Measurements from ENCODE around the gene RBM42. TPM values are rescaled to one million over a fixed set of nuclear protein-coding genes. Genes with fewer than 3 reads are reported as not detected.
A peak's percentile ranks its signal among the peaks of the same experiment; 100 is the strongest.

Gene RBM42
- total RNA-seq, 1 donor = 41.0 TPM

- no peak for DNase-seq (ENCODE audit: low read depth)
- H3K4me3 ChIP-seq (ENCODE audit: low read depth, low read length) = no peak overlapping the region
- no peak for TF ChIP-seq CTCF (IDR thresholded peaks at IDR 0.05; ENCODE audit: insufficient read depth, low read depth, low read length)
Measured at GRCh38 chr19:35620001-35620400, 8.8 kb upstream of the RBM42 start.

GRCh38 chr19:35621708-35622107, 7.1 kb upstream of the RBM42 start:
- DNase-seq (ENCODE audit: low read depth) = no peak
- no peak overlapping the region for H3K4me3 ChIP-seq (ENCODE audit: low read depth, low read length)
- TF ChIP-seq CTCF (IDR thresholded peaks at IDR 0.05; ENCODE audit: insufficient read depth, low read depth, low read length) = no peak

DNA sequence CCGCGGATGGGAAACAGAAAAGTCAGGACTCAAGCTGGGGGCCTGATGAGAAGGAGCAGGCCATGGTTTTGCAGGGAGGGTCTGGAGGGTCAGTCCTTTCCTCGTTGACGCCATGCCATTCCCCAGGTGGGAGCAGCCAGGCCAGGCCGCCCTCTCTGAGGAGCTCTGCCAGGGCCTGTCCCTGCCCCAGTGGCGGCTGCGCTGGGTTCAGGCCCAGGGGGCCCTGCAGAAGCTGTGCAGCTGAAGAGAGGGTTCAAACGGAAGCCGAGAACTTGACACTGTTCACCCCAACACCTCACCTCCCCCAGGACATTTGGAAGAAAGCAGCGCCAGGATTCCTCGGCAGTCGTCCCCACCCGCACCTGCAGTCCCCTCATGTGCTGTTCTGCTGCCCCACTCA, 6.1 kb upstream of the RBM42 start:
- no peak for DNase-seq (ENCODE audit: low read depth)
- no peak overlapping the region for H3K4me3 ChIP-seq (ENCODE audit: low read depth, low read length)
- no peak for TF ChIP-seq CTCF (IDR thresholded peaks at IDR 0.05; ENCODE audit: insufficient read depth, low read depth, low read length)

- DNase-seq (ENCODE audit: low read depth) = no peak
- no peak overlapping the region for H3K4me3 ChIP-seq (ENCODE audit: low read depth, low read length)
- TF ChIP-seq CTCF (IDR thresholded peaks at IDR 0.05; ENCODE audit: insufficient read depth, low read depth, low read length) = no peak
Measured at GRCh38 chr19:35623327-35624010, 5.4 kb upstream of the RBM42 start.

DNA sequence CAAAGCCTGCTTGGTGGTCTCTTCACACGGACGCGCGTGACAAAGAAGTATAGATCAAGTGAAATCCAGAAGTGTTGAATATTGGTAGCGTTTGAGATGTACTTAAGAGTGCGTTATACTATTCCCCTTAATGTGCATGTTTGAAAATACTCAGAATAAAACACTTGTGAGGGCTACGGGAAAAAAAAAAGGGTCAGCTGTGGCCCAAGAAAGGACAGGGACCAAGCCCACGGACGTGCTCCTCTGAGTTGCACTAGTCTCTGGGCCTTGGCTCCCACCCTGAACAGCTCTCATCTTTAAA, 622 bp upstream of the RBM42 start:
- DNase-seq (ENCODE audit: low read depth) = no peak
- TF ChIP-seq CTCF (IDR thresholded peaks at IDR 0.05; ENCODE audit: insufficient read depth, low read depth, low read length) = no peak
- H3K4me3 ChIP-seq (ENCODE audit: low read depth, low read length) = peak overlapping the region; percentile 95

GRCh38 chr19:35629332-35629633, 447 bp downstream of the RBM42 start:
- TF ChIP-seq CTCF (IDR thresholded peaks at IDR 0.05; ENCODE audit: insufficient read depth, low read depth, low read length) = no peak
- no peak for DNase-seq (ENCODE audit: low read depth)
- H3K4me3 ChIP-seq (ENCODE audit: low read depth, low read length) = peak overlapping the region; percentile 95

DNA sequence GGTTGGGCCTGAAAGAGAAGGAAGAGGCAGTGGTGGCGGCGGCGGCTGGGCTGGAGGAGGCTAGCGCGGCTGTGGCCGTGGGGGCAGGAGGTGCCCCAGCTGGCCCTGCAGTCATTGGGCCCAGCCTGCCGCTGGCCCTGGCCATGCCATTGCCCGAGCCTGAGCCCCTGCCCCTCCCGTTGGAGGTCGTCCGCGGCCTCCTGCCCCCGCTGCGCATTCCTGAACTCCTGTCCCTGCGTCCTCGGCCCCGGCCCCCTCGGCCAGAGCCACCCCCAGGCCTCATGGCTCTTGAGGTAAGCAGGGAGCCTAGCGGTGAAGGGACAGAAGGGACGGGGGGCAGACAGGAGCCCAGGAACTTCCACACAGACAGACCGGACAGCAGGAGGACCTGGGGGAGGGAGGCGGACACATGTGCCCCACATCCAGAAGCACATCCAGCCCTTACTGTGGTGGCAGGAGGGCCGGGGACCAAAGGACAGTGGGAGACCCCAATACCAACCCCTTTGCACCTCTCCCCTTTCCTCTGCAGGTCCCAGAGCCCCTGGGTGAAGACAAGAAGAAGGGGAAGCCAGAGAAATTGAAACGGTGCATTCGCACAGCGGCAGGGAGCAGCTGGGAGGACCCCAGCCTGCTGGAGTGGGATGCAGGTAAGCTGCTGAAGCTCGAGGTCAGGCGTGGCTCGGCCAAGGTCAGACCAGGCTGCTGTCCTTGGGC, 5.0 kb downstream of the RBM42 start:
- DNase-seq (ENCODE audit: low read depth) = no peak
- H3K4me3 ChIP-seq (ENCODE audit: low read depth, low read length) = no peak overlapping the region
- no peak for TF ChIP-seq CTCF (IDR thresholded peaks at IDR 0.05; ENCODE audit: insufficient read depth, low read depth, low read length)
